Stomach smooth muscle (tissue), 2 donors: ENCODE data around the gene RELB.
A peak's percentile ranks its signal among the peaks of the same experiment; 100 is the strongest.

Experiments used
- H3K27ac ChIP-seq: one replicate; pipeline ENCODE4 v1.7.0; 2013; ENCODE audit warnings: mild to moderate bottlenecking, low read length, inconsistent platforms
- H3K27me3 ChIP-seq, 2 donors: one replicate each; pipeline ENCODE4 v1.7.0; 2013; ENCODE audit warnings: low read length in 2 of 2; ENCODE audit not compliant: insufficient read depth in 2 of 2, control insufficient read depth in 1 of 2
- H3K36me3 ChIP-seq, 2 donors: one replicate each; pipeline ENCODE4 v1.7.0; 2013; ENCODE audit warnings: low read length in 2 of 2; ENCODE audit not compliant: control insufficient read depth in 2 of 2, insufficient read depth in 2 of 2
- H3K4me1 ChIP-seq: one replicate; pipeline ENCODE4 v1.7.0; 2013; ENCODE audit warnings: low read length; ENCODE audit not compliant: control insufficient read depth, insufficient read depth
- H3K4me3 ChIP-seq, 2 donors: one replicate each; pipeline ENCODE4 v1.7.0; 2013; ENCODE audit warnings: low read length in 2 of 2
- H3K9ac ChIP-seq, 2 donors: one replicate each; pipeline ENCODE4 v1.7.0; 2013; ENCODE audit warnings: low read length in 2 of 2, mild to moderate bottlenecking in 1 of 2
- H3K9me3 ChIP-seq, 2 donors: one replicate each; pipeline ENCODE4 v1.7.0; 2013; ENCODE audit warnings: low read length in 2 of 2; ENCODE audit not compliant: control insufficient read depth in 2 of 2
- donor health status: healthy.
- donor health status: Pancreatic carcinoma.

Gene RELB

DNA sequence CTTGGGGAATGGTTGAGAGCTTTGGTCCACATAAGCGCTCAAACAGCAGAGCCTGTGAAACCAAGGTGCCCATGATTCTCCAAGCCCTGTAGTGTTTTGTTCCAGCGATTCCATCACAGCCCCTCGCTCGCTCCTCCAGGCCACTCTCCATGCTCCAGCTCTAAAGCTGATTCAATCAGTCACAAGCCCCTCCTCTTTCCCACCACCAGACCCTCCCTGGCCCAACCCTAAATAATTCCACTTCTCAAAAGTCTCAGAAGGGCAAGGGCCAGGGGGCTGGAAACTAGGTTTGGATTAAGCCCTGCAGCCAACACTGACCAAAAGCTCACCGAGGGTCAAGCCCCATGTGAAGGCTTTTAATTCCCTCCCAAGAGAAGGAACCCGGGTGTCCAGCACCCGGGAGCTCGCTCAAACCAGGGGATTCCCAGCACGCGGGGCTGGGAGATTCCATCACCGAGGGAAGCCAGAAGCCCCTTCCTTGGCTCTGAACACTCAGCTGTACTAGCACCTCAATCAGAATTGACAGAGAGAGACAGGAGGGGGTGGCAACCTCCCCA is 73.6 kb downstream of the RELB start:
- H3K4me1 ChIP-seq = peaks cover 21% of the 10 kb centered on the region
- H3K9ac ChIP-seq = no peak overlapping the region
- H3K9me3 ChIP-seq = no peaks in the 10 kb centered on the region
- H3K27ac ChIP-seq = no peak overlapping the region
- no peaks in the 10 kb centered on the region for H3K27me3 ChIP-seq
- H3K4me3 ChIP-seq = no peak overlapping the region
- H3K36me3 ChIP-seq = peaks cover 6 to 13% of the 10 kb centered on the region in 2 donors

DNA sequence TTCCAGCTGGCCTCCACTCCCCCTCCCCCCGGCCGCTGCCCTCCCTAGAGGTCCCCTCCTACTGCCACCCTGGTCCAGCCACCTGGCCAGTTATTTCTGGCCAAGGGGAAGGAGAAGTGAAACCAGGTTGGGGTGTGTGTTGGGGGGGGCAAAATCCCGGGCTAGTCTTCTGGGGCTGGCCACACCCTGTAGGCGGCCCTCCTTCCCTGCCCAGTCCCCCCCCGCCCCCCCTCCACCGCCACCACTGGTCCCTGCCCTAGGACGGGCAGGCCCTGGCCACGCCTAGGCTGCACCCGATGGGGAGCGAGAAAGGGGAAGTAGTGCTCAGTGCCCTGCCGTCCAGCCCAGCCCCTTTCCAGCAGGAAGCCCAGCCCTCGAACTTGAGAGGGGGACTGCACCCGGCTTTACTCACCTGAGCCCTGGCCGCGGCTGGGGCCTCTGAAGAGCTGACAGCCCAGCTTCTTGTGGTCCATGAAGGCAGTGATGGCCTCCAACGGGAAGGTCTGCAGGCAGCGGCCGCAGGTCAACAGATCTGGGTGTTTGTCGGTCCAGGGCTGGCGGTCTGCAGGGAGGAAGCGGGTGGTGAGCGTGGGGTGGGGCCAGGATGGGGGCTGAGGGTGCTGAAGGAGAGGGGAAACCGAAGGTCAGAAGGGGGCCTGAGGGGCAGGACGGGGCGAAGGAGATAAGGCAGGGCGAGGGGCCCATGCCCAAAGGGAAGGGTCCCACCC is 74.2 kb downstream of the RELB start:
- Histone ChIP-seq H3K9ac (no peak overlapping the region), H3K27me3 (no peaks in the 10 kb centered on the region), H3K4me3 (peak overlapping the region in 1 of 2 donors; percentile 67), H3K4me1 (peaks cover 27% of the 10 kb centered on the region), H3K9me3 (no peaks in the 10 kb centered on the region), H3K36me3 (peaks cover under 1 to 7% of the 10 kb centered on the region in 2 donors), H3K27ac (no peak overlapping the region)

DNA sequence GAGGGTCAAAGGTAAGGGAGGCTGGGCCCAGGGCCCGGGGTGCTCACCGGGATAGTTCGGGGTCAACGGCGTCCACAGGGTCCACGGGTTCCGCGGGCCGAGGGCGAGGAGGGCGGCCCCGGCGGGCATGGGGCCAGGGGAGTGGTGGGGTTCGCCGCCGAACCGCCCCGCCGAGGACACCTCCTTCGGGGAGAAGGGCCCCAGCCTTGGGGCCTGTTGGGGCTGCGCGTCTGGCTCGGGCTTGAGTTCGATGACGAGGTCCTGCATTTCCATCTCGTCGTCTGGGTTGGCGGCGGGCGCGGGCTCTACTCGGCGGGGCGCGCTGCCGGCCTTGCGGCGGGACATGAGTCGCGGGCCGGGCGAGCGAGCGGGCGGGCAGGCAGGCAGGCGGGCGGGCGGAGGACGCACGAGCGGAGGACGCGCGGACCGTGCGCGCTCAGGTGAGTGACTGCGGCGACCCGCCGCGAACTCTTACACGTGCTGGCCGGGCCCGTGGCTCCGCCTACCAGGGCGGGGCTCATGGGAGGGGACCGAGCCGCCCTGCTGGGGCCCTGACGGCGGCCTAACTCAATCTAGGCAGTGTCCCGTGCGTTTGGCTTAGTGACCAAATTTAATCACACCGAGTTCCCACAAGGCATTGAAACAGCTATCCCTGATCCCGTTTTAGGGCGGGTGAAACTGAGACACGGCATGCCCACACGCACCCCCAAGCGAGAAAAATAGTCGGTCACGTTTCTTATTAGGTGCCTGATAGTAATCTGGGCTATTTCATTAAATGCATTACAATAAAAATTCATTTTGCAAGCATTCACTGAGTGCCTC is 75.0 kb downstream of the RELB start, which contains the start of gene ZNF296:
Gene ZNF296 (minus strand): TSS at position 450 of the 822 bp plus-strand sequence. CDS start 105 bp downstream, at position 345.
- H3K4me3 ChIP-seq = peak within 1 kb of the TSS; percentile 57 to 67
- H3K27me3 ChIP-seq = no peaks in the 10 kb centered on the region
- H3K36me3 ChIP-seq = peaks cover 0 to 2% of the 10 kb centered on the region in 2 donors
- H3K27ac ChIP-seq = peak within 1 kb of the TSS; percentile 11
- H3K9me3 ChIP-seq = no peaks in the 10 kb centered on the region
- peak within 1 kb of the TSS in 1 of 2 donors; percentile 46 for H3K9ac ChIP-seq
- H3K4me1 ChIP-seq = peaks cover 30% of the 10 kb centered on the region

DNA sequence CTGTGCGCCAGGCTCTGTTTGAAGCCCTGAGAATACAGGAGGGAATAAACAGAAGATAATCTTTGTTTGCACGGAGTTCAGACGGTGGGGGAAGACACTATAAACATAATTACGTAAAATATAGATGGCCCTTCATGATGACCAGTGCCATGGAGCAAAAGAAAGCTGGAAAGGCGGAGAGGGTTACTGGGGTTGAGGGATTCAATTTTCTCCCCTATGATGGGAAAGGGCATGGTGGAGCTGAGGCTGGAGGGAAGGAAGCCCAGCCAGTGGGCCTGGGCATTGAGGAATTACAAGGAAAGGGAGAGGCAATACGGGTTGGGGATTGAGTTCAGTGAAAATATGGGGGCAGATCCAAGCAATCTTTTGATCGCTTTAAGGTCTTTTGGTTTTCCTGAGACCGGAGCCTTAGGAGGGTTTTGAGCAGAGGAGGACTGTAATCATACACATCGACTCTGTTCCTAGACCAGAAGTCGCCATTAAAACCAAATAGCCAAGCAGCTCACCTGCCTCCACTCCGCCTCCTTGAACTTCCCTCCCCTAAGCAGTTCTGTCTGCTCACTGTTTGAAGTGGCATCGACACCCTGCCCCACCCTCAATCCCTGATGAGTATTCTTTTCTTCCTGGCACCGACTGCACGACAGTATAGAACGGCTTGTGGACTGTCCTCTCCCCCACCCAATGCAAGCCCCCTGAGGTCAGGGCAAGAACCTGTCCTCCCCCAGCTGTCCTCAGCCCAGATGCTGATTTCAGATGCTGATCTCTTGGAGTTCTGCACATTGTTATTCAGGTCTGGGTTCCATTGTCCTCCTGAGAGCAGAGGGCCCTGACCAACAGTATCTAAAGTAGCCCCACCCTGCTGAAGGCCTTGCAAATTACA is 75.8 kb downstream of the RELB start:
- H3K4me1 ChIP-seq = peaks cover 30% of the 10 kb centered on the region
- no peaks in the 10 kb centered on the region for H3K27me3 ChIP-seq
- H3K9me3 ChIP-seq = no peaks in the 10 kb centered on the region
- H3K4me3 ChIP-seq = peak overlapping the region; percentile 57 to 67
- peak overlapping the region; percentile 11 for H3K27ac ChIP-seq
- peak overlapping the region in 1 of 2 donors; percentile 46 for H3K9ac ChIP-seq
- peaks cover 3 to 4% of the 10 kb centered on the region in 2 donors for H3K36me3 ChIP-seq

DNA sequence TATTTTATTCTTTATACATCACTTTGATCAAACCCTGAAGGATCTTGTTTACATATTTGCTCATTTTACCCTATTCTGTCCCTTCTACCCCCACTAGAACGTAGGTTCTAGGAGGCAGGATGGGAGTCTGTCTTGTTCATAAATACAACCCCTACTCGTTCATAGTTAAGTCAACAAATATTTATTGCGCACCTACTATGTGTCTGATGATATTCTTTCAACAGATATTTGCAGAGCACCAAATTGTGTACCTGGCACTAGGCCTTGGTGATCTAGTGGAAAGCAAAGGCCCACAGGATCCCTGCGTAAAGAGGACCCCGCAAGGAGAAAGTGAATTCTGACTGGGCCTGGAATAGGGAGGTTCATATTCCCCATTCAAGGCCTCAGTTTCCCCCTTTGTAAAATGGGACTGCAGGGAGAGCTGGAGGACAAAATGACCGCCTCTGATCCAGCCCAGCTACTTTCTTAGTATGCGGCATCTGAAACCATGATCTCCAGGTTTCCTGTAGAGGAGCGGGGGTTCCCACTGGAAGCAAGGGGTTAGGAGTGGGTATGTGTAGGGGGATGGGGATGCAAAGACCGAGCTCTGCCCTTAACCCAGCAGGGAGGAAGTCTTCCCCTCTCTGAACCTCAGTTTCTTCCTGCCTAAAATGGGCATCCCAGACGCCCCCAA is 77.3 kb downstream of the RELB start:
- Histone ChIP-seq H3K27me3 (no peaks in the 10 kb centered on the region), H3K36me3 (peaks cover 3 to 8% of the 10 kb centered on the region in 2 donors), H3K9ac (peak overlapping the region; percentile 36 to 96), H3K27ac (no peak overlapping the region), H3K4me1 (peaks cover 30% of the 10 kb centered on the region), H3K4me3 (peak overlapping the region; percentile 97 to 99), H3K9me3 (no peaks in the 10 kb centered on the region)

DNA sequence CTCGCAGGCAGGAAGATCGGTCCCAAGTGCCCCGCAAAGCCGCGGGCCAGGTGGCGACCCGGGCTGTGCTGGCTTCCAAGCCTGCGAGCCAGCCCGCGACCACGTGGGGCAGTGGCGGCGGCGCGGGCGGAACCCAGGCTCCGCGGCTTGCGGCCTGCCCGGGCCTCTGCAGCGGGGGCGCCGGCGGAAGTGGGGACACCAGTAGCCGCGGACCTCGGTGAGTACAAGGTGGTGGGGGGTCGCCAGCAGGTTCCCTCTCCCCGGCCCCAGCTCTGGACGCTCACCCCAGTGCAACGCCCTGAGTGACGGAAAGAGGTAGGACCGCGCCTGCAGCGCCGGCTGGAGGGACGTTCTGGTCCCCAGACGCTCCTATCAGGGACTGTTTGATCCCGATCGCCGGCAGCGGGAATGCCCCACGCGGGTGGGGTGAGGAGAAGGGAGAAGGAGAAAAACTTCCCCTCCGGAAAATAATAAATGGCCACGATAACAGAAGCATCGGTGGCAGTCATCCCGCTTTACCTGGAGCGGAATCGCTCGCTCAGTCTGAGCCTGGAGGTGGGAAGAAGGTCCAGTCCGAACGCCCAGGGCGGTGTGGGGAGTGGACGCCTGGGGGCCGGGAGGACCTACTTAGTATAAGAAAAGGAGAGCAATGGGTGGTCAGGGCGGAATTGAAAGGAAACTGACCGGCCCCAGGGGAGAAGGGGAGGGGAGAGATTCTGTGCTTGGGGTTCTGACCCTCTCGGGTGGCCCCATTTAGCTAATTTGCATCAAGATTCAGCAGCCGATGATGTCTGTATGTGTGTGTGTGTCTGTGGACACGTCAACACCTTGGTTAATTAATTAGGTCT is 78.0 kb downstream of the RELB start, which contains the start of gene GEMIN7:
Gene GEMIN7 (plus strand): TSS at position 198 of the 848 bp plus-strand sequence. CDS start 10,855 bp downstream, outside the sequence.
- peak within 1 kb of the TSS; percentile 92 to 96 for H3K9ac ChIP-seq
- no peaks in the 10 kb centered on the region for H3K27me3 ChIP-seq
- H3K27ac ChIP-seq = peak within 1 kb of the TSS; percentile 49
- H3K4me1 ChIP-seq = peaks cover 30% of the 10 kb centered on the region
- no peaks in the 10 kb centered on the region for H3K9me3 ChIP-seq
- H3K36me3 ChIP-seq = peaks cover 3 to 8% of the 10 kb centered on the region in 2 donors
- peak within 1 kb of the TSS; percentile 97 to 99 for H3K4me3 ChIP-seq

DNA sequence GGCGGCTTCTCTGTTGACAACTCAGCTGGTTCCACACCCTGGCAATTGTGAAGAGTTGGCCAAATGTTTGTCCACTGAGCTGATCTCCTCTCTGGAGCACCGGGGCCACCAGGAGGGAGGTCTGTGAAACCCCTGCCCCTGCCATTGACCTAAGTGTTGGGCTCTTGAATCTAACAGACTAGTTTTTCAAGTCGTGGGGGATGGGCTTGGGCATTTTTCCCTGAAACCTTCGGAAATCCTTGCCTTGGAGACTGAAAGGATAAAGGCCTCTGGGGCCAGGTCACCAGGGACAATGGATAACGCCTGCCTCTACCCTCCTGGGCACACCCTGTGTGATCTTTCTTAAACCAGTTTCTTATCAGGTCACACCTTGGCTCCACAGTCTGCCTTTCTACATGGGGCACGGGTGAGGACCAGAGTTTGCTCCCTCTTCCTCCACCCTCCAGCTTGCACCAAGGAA is 78.7 kb downstream of the RELB start:
- Histone ChIP-seq H3K27ac (no peak overlapping the region), H3K9ac (peak overlapping the region; percentile 92 to 96), H3K4me3 (peak overlapping the region; percentile 97 to 99), H3K9me3 (no peaks in the 10 kb centered on the region), H3K36me3 (peaks cover 3 to 8% of the 10 kb centered on the region in 2 donors), H3K4me1 (peaks cover 30% of the 10 kb centered on the region), H3K27me3 (no peaks in the 10 kb centered on the region)

DNA sequence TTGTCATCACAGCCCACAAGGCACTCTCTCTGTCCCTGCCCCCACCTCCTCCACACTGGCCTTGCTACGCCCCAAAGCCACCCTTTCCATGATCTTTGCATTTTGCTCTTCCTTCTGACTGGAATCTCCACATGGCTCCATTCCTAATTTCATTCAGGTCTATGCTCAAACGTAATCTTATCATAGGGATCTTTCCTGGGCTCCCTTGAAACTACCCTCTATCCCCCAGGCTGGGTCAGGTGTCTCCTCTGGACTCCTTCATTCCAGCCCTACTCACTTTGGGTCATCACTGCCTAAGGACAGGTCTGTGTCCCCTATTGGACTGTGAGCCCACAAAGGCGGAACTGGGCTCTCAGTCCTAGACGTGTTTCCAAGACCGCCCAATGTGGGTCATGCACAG is 80.9 kb downstream of the RELB start:
- no peaks in the 10 kb centered on the region for H3K27me3 ChIP-seq
- no peak overlapping the region for H3K27ac ChIP-seq
- H3K9me3 ChIP-seq = no peaks in the 10 kb centered on the region
- H3K4me1 ChIP-seq = peaks cover 18% of the 10 kb centered on the region
- peaks cover 9 to 13% of the 10 kb centered on the region in 2 donors for H3K36me3 ChIP-seq
- H3K9ac ChIP-seq = no peak overlapping the region
- H3K4me3 ChIP-seq = no peak overlapping the region

DNA sequence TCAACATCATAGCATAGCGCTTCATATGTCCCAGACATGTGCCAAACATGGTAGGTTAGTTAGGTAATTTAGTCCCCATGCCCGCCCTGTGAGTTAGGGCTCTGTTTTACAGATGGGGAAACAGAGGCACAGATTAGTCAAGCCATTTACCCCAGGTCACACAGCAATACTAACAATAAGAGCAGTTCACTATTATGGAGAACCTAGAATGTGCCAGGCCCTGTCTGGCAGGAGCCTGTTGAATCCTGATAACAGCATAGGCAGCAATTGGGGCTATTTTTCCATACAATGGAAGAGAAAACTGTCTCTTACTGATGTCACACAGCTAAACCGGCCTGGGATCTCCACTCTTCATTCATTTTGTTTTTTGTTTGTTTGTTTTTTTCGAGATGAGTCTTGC is 85.2 kb downstream of the RELB start:
- no peaks in the 10 kb centered on the region for H3K27me3 ChIP-seq
- H3K4me3 ChIP-seq = no peak overlapping the region
- peaks cover 11 to 15% of the 10 kb centered on the region in 2 donors for H3K36me3 ChIP-seq
- no peak overlapping the region for H3K27ac ChIP-seq
- H3K9me3 ChIP-seq = no peaks in the 10 kb centered on the region
- no peak overlapping the region for H3K9ac ChIP-seq
- peaks cover 8% of the 10 kb centered on the region for H3K4me1 ChIP-seq
